OCI-LY7 (cell line): Measurements from ENCODE around the gene KLK10.

Experiments
- CTCF ChIP-seq: fragments of 200-600 bp; sonication (generic); conservative IDR thresholded peaks from 2 replicates; pipeline ENCODE4 v1.5.1; 2014; ENCODE audit warnings: mild to moderate bottlenecking, antibody characterized with exemption, low read length, moderate library complexity, mixed read lengths
- EZH2phosphoT487 ChIP-seq: fragments of 200-600 bp; sonication (generic); IDR thresholded peaks from 2 replicates; pipeline ENCODE4 v1.6.1; 2018; ENCODE audit warnings: low read depth, borderline replicate concordance, mild to moderate bottlenecking, mixed run types, antibody characterized with exemption, low read length, moderate library complexity, mixed read lengths

- TF ChIP-seq CTCF (no peak), EZH2phosphoT487 (no peak)
Observed at GRCh38 chr19:51001515-51001914, 18.0 kb downstream of the KLK10 start, which contains the start of gene KLK8.
